AG10803 (cell line): ENCODE measurements around the gene LIX1L.
A peak's percentile ranks its signal among the peaks of the same experiment; 100 is the strongest.

Experiments
- DNase-seq: peaks from one replicate; pipeline ENCODE4 v3.0.0; 2010; ENCODE audit warnings: low read depth
- H3K4me3 ChIP-seq: 2 replicates; pipeline ENCODE4 v1.5.1; 2011; ENCODE audit warnings: mild to moderate bottlenecking, low read length, control low read depth
- CTCF ChIP-seq: conservative IDR thresholded peaks from 2 replicates; pipeline ENCODE4 v1.5.1; 2011; ENCODE audit warnings: mild to moderate bottlenecking, low read length, control low read depth, inconsistent platforms

LIX1L gene

GRCh38 chr1:145885738-145886287 lies 72.0 kb downstream of the LIX1L start, which contains the start of gene ANKRD35:
ANKRD35 (minus strand) TSS chr1:145885866; CDS start chr1:145885758, 108 bp downstream.
- DNase-seq: peak; percentile 35
- TF ChIP-seq CTCF: no peak
- H3K4me3 ChIP-seq: peak within 1 kb of the TSS; percentile 74

- DNase-seq: peak; percentile 63
- H3K4me3 ChIP-seq: no peak overlapping the region
- TF ChIP-seq CTCF: no peak
Measured at GRCh38 chr1:145884675-145885074, 73.1 kb downstream of the LIX1L start.
